HL-60/S4 (cell line): ENCODE results near the gene ZNF765.
"Not testable (repeated sequence)": the region's sequence is repeated elsewhere in the genome, so short reads cannot be mapped to it uniquely, and the experiment has no call there.

Source experiments
- in situ Hi-C: fragments of 300-500 bp; cut with MboI; formaldehyde crosslinking; loops from 2 replicates; pipeline ENCODE4 v1.14.3; 2022; ENCODE audit warnings: low sequenced_read_pairs

Gene ZNF765

GRCh38 chr19:53420520-53421315 lies 25.8 kb downstream of the ZNF765 start:
- in situ Hi-C loops: not testable (repeated sequence)

- in situ Hi-C loops: no loop called here
Observed at GRCh38 chr19:53422551-53422950, 27.6 kb downstream of the ZNF765 start.

- in situ Hi-C loops: not testable (repeated sequence)
Observed at GRCh38 chr19:53423074-53423473, 28.1 kb downstream of the ZNF765 start.

- in situ Hi-C loops: not testable (repeated sequence)
Observed at GRCh38 chr19:53423680-53424079, 28.7 kb downstream of the ZNF765 start.

- in situ Hi-C loops: no loop called here
Observed at GRCh38 chr19:53424968-53425597, 30.1 kb downstream of the ZNF765 start.

GRCh38 chr19:53431399-53432087 lies 36.6 kb downstream of the ZNF765 start, which contains the start of gene ZNF761:
TSS of gene ZNF761 (plus strand) at chr19:53431984. CDS start at chr19:53447269, 15,285 bp downstream.
- in situ Hi-C loops: no loop called here

- in situ Hi-C loops: no loop called here
Observed at GRCh38 chr19:53432088-53432661, 37.2 kb downstream of the ZNF765 start.

- in situ Hi-C loops: not testable (repeated sequence)
Observed at GRCh38 chr19:53443809-53444208, 48.9 kb downstream of the ZNF765 start.

GRCh38 chr19:53447196-53447595 lies 52.2 kb downstream of the ZNF765 start:
- in situ Hi-C loops: not testable (repeated sequence)

GRCh38 chr19:53455828-53456227 lies 60.9 kb downstream of the ZNF765 start:
- in situ Hi-C loops: no loop called here

- in situ Hi-C loops: not testable (repeated sequence)
Observed at GRCh38 chr19:53460131-53460721, 65.3 kb downstream of the ZNF765 start.

- in situ Hi-C loops: no loop called here
Observed at GRCh38 chr19:53461866-53462265, 66.9 kb downstream of the ZNF765 start.

- in situ Hi-C loops: no loop called here
Observed at GRCh38 chr19:53462861-53463260, 67.9 kb downstream of the ZNF765 start.

GRCh38 chr19:53463263-53463662 lies 68.3 kb downstream of the ZNF765 start:
- in situ Hi-C loops: no loop called here

- in situ Hi-C loops: no loop called here
Observed at GRCh38 chr19:53466726-53467484, 72.0 kb downstream of the ZNF765 start.

GRCh38 chr19:53467485-53468262 lies 72.7 kb downstream of the ZNF765 start, which contains the start of gene ZNF813:
TSS of gene ZNF813 (plus strand) at chr19:53467733. CDS start at chr19:53483823, 16,090 bp downstream.
- in situ Hi-C loops: no loop called here

- in situ Hi-C loops: not testable (repeated sequence)
Observed at GRCh38 chr19:53468628-53469027, 73.7 kb downstream of the ZNF765 start.

GRCh38 chr19:53471916-53472315 lies 77.0 kb downstream of the ZNF765 start:
- in situ Hi-C loops: no loop called here

GRCh38 chr19:53474832-53475231 lies 79.9 kb downstream of the ZNF765 start:
- in situ Hi-C loops: not testable (repeated sequence)
